Measurements from ENCODE around the gene MRPL12. TPM values are rescaled to one million over a fixed set of nuclear protein-coding genes. Genes with fewer than 3 reads are reported as not detected.

Gene MRPL12
- total and polyA plus RNA-seq, 2 of the 13 experiments (the other 11 are each of a cell fraction or from before 2014, with no cell fraction given) = 39.1 to 94.1 TPM

- no peak for TF ChIP-seq ZNF646 (CRISPR knock-in tag; IDR thresholded peaks at IDR 0.05)
- TF ChIP-seq MNT (IDR thresholded peaks at IDR 0.05) = no peak
- no peak for TF ChIP-seq IKZF4 (CRISPR knock-in tag; IDR thresholded peaks at IDR 0.05; ENCODE audit: borderline replicate concordance, low read depth, not compliant biosample characterization)
- no peak for TF ChIP-seq STAT6 (CRISPR knock-in tag; IDR thresholded peaks at IDR 0.05; ENCODE audit: borderline replicate concordance)
- TF ChIP-seq ZBED4 (CRISPR knock-in tag; IDR thresholded peaks at IDR 0.05; ENCODE audit: borderline replicate concordance) = no peak
- 0 out of 2 replicates have a peak, but pooled peaks have one; percentile 1 for TF ChIP-seq ZNF160 (CRISPR knock-in tag; IDR thresholded peaks at IDR 0.05)
- 0 out of 2 replicates have a peak, but pooled peaks have one; percentile 15 for TF ChIP-seq TGIF2 (CRISPR knock-in tag; IDR thresholded peaks at IDR 0.05)
- TF ChIP-seq ZNF367 (CRISPR knock-in tag; IDR thresholded peaks at IDR 0.05; ENCODE audit: borderline replicate concordance) = no peak
- peak; percentile 80; the same call in 1 of the 2 replicates for TF ChIP-seq ZNF558 (CRISPR knock-in tag; IDR thresholded peaks at IDR 0.05; ENCODE audit: borderline replicate concordance)
- no peak for TF ChIP-seq SMARCE1 (IDR thresholded peaks at IDR 0.05; ENCODE audit: borderline replicate concordance)
- TF ChIP-seq BATF2 (CRISPR knock-in tag; IDR thresholded peaks at IDR 0.05) = no peak; the same call in 1 of the 2 replicates
Measured at GRCh38 chr17:81665205-81666091, 37.7 kb upstream of the MRPL12 start (continued).

Measured in HepG2 (cell line).